Lower leg skin (tissue), 4 donors: ENCODE measurements around the gene LEMD2. TPM values are rescaled to one million over a fixed set of nuclear protein-coding genes. Genes with fewer than 3 reads are reported as not detected.

Experiments used
- DNase-seq, 2 donors: peaks; one replicate each; pipeline ENCODE4 v3.0.0-alpha.2; 2019; ENCODE audit warnings: low spot score in 2 of 2
- H3K4me3 ChIP-seq: fragments of 200-600 bp; sonication (generic); 2 replicates; pipeline ENCODE4 v1.5.1; 2017; ENCODE audit warnings: mild to moderate bottlenecking, low read depth; ENCODE audit not compliant: poor library complexity, severe bottlenecking
- CTCF ChIP-seq, 3 donors: fragments of 450-650 bp; IDR thresholded peaks; one replicate each; pipeline ENCODE4 v1.5.1; 2016; ENCODE audit warnings: antibody characterized with exemption in 3 of 3, mild to moderate bottlenecking in 3 of 3, moderate library complexity in 2 of 3
- POLR2A ChIP-seq, 2 donors: fragments of 450-650 bp; IDR thresholded peaks; one replicate each; pipeline ENCODE4 v1.6.1; 2016 to 2017; ENCODE audit warnings: antibody characterized with exemption in 2 of 2, mild to moderate bottlenecking in 1 of 2, moderate library complexity in 1 of 2
- WGBS, 2 donors: methylation state at CpG; one replicate each; pipeline ENCODE4 v1.1.5; 2018; 5-methylcytosine and 5-hydroxymethylcytosine counted together
- intact Hi-C: fragments of 100-400 bp; cut with DNase I; formaldehyde crosslinking; loops from one replicate; pipeline ENCODE4 v1.15.0; 2023; ENCODE audit warnings: low total_unique reads
- total RNA-seq, 4 donors: library from RNA; depleted of rRNA; stranded (reverse); fragments of >200 nt; gene quantifications; one replicate each; pipeline ENCODE4 v1.1.0, GENCODE V29; 2016

Gene LEMD2
- total RNA-seq, 4 donors from 2014 or later = 57.5 to 93.6 (median 68.1) TPM

GRCh38 chr6:33750244-33750991, 38.5 kb downstream of the LEMD2 start:
- no peak for DNase-seq
- WGBS, 2 donors = 59 to 68% methylated on average over 11 of the region's 11 CpGs
- TF ChIP-seq POLR2A (IDR thresholded peaks at IDR 0.05) (no peak), CTCF (IDR thresholded peaks at IDR 0.05) (no peak)
- H3K4me3 ChIP-seq = no peak overlapping the region
- intact Hi-C loops = no loop called here

- intact Hi-C loops = loop anchor here (10.0 kb wide), 1 partner anchor 405 kb away; no protein-coding TSS in a partner anchor
- 80 to 83% methylated on average over 7 of the region's 7 CpGs for WGBS, 2 donors
- DNase-seq = no peak
- no peak overlapping the region for H3K4me3 ChIP-seq
- TF ChIP-seq CTCF (IDR thresholded peaks at IDR 0.05) (no peak), POLR2A (IDR thresholded peaks at IDR 0.05) (no peak)
Observed at GRCh38 chr6:33749401-33749800, 39.5 kb downstream of the LEMD2 start.

- intact Hi-C loops = loop anchor here (10.0 kb wide), 1 partner anchor 406 kb away; no protein-coding TSS in a partner anchor
- H3K4me3 ChIP-seq = no peak overlapping the region
- DNase-seq = no peak
- WGBS, 2 donors = 78 to 83% methylated on average over 4 of the region's 4 CpGs
- TF ChIP-seq CTCF (IDR thresholded peaks at IDR 0.05) = no peak
- no peak for TF ChIP-seq POLR2A (IDR thresholded peaks at IDR 0.05)
Observed at GRCh38 chr6:33748841-33749240, 40.1 kb downstream of the LEMD2 start.

GRCh38 chr6:33747823-33748222, 41.1 kb downstream of the LEMD2 start:
- TF ChIP-seq CTCF (IDR thresholded peaks at IDR 0.05) (no peak), POLR2A (IDR thresholded peaks at IDR 0.05) (no peak)
- intact Hi-C loops = loop anchor here (10.0 kb wide), 1 partner anchor 407 kb away; no protein-coding TSS in a partner anchor
- DNase-seq = no peak
- WGBS, 2 donors = 92 to 95% methylated on average over 5 of the region's 5 CpGs
- no peak overlapping the region for H3K4me3 ChIP-seq

GRCh38 chr6:33746651-33747100, 42.3 kb downstream of the LEMD2 start, which contains the start of gene IP6K3:
Gene IP6K3 (minus strand): TSS chr6:33746905. CDS start chr6:33735476, 11,429 bp downstream.
- TF ChIP-seq POLR2A (IDR thresholded peaks at IDR 0.05) (no peak), CTCF (IDR thresholded peaks at IDR 0.05) (no peak)
- WGBS, 2 donors = 61 to 72% methylated on average over 5 to 10 of the region's 10 CpGs
- H3K4me3 ChIP-seq = no peak within 1 kb of the TSS
- intact Hi-C loops = loop anchor here (10.0 kb wide), 1 partner anchor 408 kb away; no protein-coding TSS in a partner anchor
- DNase-seq = no peak
